K562 treated with DMSO at 1 percent for 12 hours (cell line): Measurements from ENCODE around the gene SELPLG. TPM values are rescaled to one million over a fixed set of nuclear protein-coding genes. Genes with fewer than 3 reads are reported as not detected.

Experiments
- total RNA-seq: library from RNA; unstranded; fragments of 300-600 nt; gene quantifications from 2 replicates; pipeline ENCODE4 v1.2.3, GENCODE V29; 2022; ENCODE audit not compliant: insufficient read depth

Gene SELPLG, protein sequence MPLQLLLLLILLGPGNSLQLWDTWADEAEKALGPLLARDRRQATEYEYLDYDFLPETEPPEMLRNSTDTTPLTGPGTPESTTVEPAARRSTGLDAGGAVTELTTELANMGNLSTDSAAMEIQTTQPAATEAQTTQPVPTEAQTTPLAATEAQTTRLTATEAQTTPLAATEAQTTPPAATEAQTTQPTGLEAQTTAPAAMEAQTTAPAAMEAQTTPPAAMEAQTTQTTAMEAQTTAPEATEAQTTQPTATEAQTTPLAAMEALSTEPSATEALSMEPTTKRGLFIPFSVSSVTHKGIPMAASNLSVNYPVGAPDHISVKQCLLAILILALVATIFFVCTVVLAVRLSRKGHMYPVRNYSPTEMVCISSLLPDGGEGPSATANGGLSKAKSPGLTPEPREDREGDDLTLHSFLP
- 2.4 and 4.6 TPM in 2 replicates for total RNA-seq

DNA sequence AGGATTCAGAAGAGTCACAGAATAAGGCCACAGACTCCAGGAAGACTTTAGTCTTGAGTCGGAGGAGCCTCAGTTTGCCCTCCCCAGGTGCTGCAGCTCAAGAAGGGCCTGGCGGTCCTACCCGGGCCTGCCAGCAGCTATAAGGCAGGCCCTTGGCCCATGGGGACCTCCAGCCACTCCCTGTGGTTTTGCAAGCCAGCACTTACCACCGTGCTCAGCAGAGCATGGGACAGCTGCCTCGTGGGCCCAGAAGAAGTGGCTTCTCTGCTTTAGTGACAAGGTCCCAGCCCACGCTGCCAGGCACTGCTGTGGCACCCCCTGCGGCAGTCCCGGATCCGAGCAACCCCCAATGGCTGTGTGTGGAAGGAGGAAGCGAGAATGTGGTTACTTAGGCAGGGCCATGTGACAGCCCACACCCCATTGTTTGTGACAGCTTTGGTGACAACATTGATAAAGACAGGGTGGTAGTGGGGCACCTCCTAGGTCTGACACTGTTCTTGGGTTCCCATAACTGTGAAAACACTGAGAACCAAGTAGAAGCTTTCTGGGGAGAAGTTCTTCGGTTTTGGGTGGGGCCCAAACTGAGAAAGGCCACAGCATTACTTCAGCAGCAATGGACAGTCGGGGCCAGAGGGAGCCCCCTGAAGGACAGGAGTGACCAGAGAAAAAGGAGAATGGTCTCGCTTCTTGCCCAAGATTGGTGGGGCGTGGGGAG lies at the start of gene SELPLG:
Gene SELPLG (minus strand): TSS at position 361 of the 715 bp plus-strand sequence. CDS start 9,587 bp downstream, outside the sequence.

DNA sequence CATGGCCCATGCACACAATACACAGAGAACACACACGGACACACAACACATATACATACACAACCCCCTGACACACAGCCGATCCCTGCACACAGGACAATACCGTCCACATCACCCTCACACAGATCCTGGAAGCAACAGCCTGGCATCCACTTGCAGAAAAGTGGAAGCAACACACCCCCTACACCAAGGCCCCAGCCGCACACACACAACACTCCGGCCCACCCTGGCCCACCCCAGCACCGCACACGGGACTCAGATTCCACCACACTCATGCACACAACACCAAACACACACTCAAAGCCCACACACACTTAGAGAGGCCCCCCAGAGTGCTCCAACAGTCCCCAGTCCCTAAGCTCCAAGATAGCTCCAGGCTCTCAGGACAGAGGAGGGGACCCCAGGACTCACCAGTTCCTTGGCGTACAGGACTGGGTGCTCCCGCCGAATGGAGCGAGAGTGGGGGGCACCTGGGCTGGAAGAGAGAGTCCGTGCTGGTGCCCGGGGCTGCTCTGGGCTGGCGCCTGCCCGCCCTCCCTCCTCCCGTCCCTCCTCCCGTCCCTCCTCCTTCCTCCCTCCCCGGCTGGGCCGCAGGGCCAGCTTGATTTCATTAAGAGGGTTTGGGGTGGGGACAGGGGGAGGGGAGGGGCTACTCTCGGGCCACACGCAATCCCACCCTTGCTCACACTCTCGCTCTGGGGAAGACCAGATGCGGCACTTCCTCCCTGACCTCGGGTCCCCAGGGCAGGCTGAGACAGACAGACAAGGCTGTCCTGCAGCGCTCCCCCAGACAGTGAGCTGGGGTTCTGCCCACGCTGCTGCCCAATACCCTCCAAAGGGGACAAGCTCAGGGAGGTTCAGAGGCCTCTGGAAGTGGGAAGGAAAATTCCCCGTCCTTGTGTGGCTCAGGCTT lies 35.9 kb downstream of the SELPLG start, which contains the start of gene TMEM119:
Gene TMEM119 (minus strand): TSS at position 526 of the 913 bp plus-strand sequence. CDS start 5,701 bp downstream, outside the sequence.

Other genes with a start within 250 kb of the SELPLG start
- gene FICD, start 118.6 kb downstream of the SELPLG start, total RNA-seq = 2.9 and 6.0 TPM in 2 replicates
- gene SART3, start 72.7 kb downstream of the SELPLG start, total RNA-seq = 15.4 and 40.5 TPM in 2 replicates
- 113 and 119 TPM in 2 replicates for gene ISCU, start 71.3 kb downstream of the SELPLG start, total RNA-seq
- not detected in 2 replicates for gene TMEM119, start 35.8 kb downstream of the SELPLG start, total RNA-seq
- 39.0 and 87.5 TPM in 2 replicates for gene CORO1C, start 97.6 kb upstream of the SELPLG start, total RNA-seq
- 2.8 and 17.5 TPM in 2 replicates for gene SSH1, start 223.7 kb upstream of the SELPLG start, total RNA-seq
- not detected in 2 replicates for gene DAO, start 246.2 kb upstream of the SELPLG start, total RNA-seq